Femur (tissue), 1 donor: ENCODE results near the gene CIAO2B.

ENCODE experiments used
- DNase-seq: peaks from one replicate; pipeline ENCODE4 v3.0.0-alpha.2; 2017

Gene CIAO2B

DNA sequence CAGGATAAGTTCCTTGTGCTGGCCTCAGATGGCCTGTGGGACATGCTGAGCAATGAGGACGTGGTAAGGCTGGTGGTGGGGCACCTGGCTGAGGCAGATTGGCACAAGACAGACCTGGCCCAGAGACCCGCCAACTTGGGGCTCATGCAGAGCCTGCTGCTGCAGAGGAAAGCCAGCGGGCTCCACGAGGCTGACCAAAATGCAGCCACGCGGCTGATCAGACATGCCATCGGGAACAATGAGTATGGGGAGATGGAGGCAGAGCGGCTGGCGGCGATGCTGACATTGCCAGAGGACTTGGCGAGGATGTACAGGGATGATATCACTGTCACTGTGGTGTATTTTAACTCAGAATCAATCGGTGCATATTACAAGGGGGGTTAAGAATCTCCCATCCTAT, 48.7 kb downstream of the CIAO2B start:
- DNase-seq: no peak

DNA sequence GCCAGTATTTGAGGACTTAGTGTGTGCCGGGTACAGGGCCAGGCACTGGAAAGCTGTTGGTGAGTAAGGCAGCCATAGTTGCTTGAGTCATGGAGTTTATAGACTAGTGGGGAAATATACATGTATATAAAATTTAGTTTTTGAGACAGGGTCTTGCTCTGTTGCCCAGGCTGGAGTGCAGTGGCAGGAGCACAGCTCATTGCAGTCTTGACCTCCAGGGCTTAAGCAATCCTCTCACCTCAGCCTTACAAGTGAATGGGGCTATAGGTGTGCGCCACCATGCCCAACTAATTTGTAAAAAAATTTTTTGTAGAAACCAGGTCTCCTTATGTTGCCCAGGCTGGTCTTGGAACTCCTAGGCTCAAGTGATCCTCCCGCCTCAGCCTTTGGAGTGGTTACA, 51.5 kb downstream of the CIAO2B start:
- no peak for DNase-seq
